Natural killer cell (primary cell): ENCODE data around the gene PLA2G2F. TPM values are rescaled to one million over a fixed set of nuclear protein-coding genes. Genes with fewer than 3 reads are reported as not detected.

Experiments
- ATAC-seq, 3 donors: fragments of 150-1000 bp in 2 of 3; fragments of 200-7000 bp in 1 of 3; cut with Tn5 transposase; 1 replicate in 1 of 3; 2 replicates in 2 of 3; pipeline ENCODE4 v1.10.0; 2021; ENCODE audit warnings: mild to moderate bottlenecking in 2 of 3, moderate library complexity in 2 of 3
- DNase-seq, 2 donors: peaks; one replicate each; pipeline versions ENCODE4 v3.0.0 to v3.0.0-alpha.2; 2013 to 2021; ENCODE audit warnings: mixed read lengths in 1 of 2
- H3K27ac ChIP-seq: one replicate; pipeline ENCODE4 v1.5.1; 2013; ENCODE audit warnings: mild to moderate bottlenecking, low read length
- H3K27me3 ChIP-seq: one replicate; pipeline ENCODE4 v1.6.1; 2013; ENCODE audit warnings: low read length; ENCODE audit not compliant: control insufficient read depth, insufficient read depth
- H3K36me3 ChIP-seq: one replicate; pipeline ENCODE4 v1.6.1; 2013; ENCODE audit warnings: low read length; ENCODE audit not compliant: control insufficient read depth, insufficient read depth
- H3K4me1 ChIP-seq: one replicate; pipeline ENCODE4 v1.6.1; 2013; ENCODE audit warnings: low read length; ENCODE audit not compliant: control insufficient read depth, insufficient read depth
- H3K4me3 ChIP-seq: one replicate; pipeline ENCODE4 v1.5.1; 2013; ENCODE audit warnings: low read length
- H3K9me3 ChIP-seq: one replicate; pipeline ENCODE4 v1.6.1; 2013; ENCODE audit warnings: low read length; ENCODE audit not compliant: control insufficient read depth, insufficient read depth
- H3K27ac Mint-ChIP-seq, 2 donors: one replicate each; pipeline ENCODE4 v1.8.0; 2022; ENCODE audit warnings: mild to moderate bottlenecking in 2 of 2, mixed read lengths in 2 of 2, moderate library complexity in 1 of 2
- H3K27me3 Mint-ChIP-seq, 2 donors: one replicate each; pipeline ENCODE4 v1.8.0; 2022; ENCODE audit warnings: low read depth in 2 of 2, mixed read lengths in 2 of 2
- H3K36me3 Mint-ChIP-seq: one replicate; pipeline ENCODE4 v1.8.0; 2022; ENCODE audit warnings: mixed read lengths
- H3K4me1 Mint-ChIP-seq, 2 donors: one replicate each; pipeline ENCODE4 v1.8.0; 2022; ENCODE audit warnings: mixed read lengths in 2 of 2
- H3K4me3 Mint-ChIP-seq: one replicate; pipeline ENCODE4 v1.8.0; 2022; ENCODE audit warnings: mild to moderate bottlenecking, moderate library complexity, mixed read lengths
- H3K9me3 Mint-ChIP-seq, 2 donors: one replicate each; pipeline ENCODE4 v1.8.0; 2022; ENCODE audit warnings: mixed read lengths in 2 of 2
- WGBS: methylation state at CpG from one replicate; pipeline ENCODE4 v1.1.7; 2013; ENCODE audit warnings: missing lambda C conversion rate; ENCODE audit not compliant: insufficient coverage; 5-methylcytosine and 5-hydroxymethylcytosine counted together
- intact Hi-C: fragments of 100-400 bp; cut with micrococcal nuclease; formaldehyde crosslinking; loops from one replicate; pipeline ENCODE4 v1.14.2; 2022
- total RNA-seq, 4 donors: library from RNA; stranded (reverse); fragments of 120-200 nt in 1 of 4; gene quantifications; one replicate each; pipeline versions ENCODE4 v1.2.3 to v1.2.4, GENCODE V29; 2013 to 2022
- TF ChIP-seq, protein P1 (sequence below): fragments of 200-600 bp; IDR thresholded peaks from one replicate; pipeline ENCODE4 v1.8.0; 2022; ENCODE audit warnings: antibody characterized with exemption

PLA2G2F gene
- total RNA-seq, 3 donors from 2014 or later (not counting 1 experiment from before 2014, with no cell fraction given), result not detected

DNA sequence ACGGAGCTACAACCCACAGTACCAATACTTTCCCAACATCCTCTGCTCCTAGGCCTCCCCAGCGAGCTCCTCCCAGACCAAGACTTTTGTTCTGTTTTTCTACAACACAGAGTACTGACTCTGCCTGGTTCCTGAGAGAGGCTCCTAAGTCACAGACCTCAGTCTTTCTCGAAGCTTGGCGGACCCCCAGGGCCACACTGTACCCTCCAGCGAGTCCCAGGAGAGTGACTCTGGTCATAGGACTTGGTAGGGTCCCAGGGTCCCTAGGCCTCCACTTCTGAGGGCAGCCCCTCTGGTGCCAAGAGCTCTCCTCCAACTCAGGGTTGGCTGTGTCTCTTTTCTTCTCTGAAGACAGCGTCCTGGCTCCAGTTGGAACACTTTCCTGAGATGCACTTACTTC, 48.5 kb upstream of the PLA2G2F start:
- H3K27me3 Mint-ChIP-seq, result peaks cover 27 to 33% of the 10 kb centered on the region in 2 donors
- H3K4me3 Mint-ChIP-seq, result no peak overlapping the region
- TF ChIP-seq, protein P1, sequence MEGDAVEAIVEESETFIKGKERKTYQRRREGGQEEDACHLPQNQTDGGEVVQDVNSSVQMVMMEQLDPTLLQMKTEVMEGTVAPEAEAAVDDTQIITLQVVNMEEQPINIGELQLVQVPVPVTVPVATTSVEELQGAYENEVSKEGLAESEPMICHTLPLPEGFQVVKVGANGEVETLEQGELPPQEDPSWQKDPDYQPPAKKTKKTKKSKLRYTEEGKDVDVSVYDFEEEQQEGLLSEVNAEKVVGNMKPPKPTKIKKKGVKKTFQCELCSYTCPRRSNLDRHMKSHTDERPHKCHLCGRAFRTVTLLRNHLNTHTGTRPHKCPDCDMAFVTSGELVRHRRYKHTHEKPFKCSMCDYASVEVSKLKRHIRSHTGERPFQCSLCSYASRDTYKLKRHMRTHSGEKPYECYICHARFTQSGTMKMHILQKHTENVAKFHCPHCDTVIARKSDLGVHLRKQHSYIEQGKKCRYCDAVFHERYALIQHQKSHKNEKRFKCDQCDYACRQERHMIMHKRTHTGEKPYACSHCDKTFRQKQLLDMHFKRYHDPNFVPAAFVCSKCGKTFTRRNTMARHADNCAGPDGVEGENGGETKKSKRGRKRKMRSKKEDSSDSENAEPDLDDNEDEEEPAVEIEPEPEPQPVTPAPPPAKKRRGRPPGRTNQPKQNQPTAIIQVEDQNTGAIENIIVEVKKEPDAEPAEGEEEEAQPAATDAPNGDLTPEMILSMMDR, result no peak
- Histone ChIP-seq H3K27ac (no peak overlapping the region), H3K9me3 (no peaks in the 10 kb centered on the region), H3K36me3 (no peaks in the 10 kb centered on the region), H3K4me1 (no peaks in the 10 kb centered on the region), H3K4me3 (no peak overlapping the region), H3K27me3 (no peaks in the 10 kb centered on the region)
- 85% methylated on average over 6 of the region's 6 CpGs for WGBS
- no peaks in the 10 kb centered on the region for H3K4me1 Mint-ChIP-seq
- DNase-seq, result no peak
- no peaks in the 10 kb centered on the region for H3K9me3 Mint-ChIP-seq
- intact Hi-C loops, result no loop called here
- H3K27ac Mint-ChIP-seq, result no peak overlapping the region
- no peaks in the 10 kb centered on the region for H3K36me3 Mint-ChIP-seq
- ATAC-seq, result no peak

DNA sequence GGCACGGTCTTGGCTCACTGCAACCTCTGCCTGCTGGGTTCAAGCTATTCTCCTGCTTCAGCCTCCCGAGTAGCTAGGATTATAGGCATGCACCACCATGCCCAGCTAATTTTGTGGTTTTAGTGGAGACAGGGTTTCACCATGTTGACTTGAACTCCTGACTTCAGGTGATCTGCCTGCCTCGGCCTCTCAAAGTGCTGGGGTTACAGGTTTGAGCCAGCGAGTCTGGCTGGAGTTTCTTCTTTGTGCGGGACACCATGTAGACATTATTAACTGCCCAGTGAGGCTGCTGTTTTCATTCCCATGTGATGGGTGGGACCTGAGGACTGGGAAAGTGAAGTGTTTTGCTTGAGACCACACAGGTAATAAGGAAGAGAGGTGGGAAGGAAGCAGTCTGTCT, 45.8 kb upstream of the PLA2G2F start:
- no peaks in the 10 kb centered on the region for H3K9me3 ChIP-seq
- intact Hi-C loops, result no loop called here
- Mint-ChIP-seq H3K27ac (no peak overlapping the region), H3K36me3 (no peaks in the 10 kb centered on the region), H3K27me3 (peaks cover 22 to 33% of the 10 kb centered on the region in 2 donors), H3K9me3 (no peaks in the 10 kb centered on the region), H3K4me1 (no peaks in the 10 kb centered on the region), H3K4me3 (no peak overlapping the region)
- no peak for DNase-seq
- TF ChIP-seq, protein P1, result no peak
- H3K27me3 ChIP-seq, result no peaks in the 10 kb centered on the region
- no peak for ATAC-seq
- H3K4me1 ChIP-seq, result no peaks in the 10 kb centered on the region
- H3K4me3 ChIP-seq, result no peak overlapping the region
- H3K36me3 ChIP-seq, result no peaks in the 10 kb centered on the region
- H3K27ac ChIP-seq, result no peak overlapping the region
- WGBS, result 87% methylated on average over 5 of the region's 5 CpGs

DNA sequence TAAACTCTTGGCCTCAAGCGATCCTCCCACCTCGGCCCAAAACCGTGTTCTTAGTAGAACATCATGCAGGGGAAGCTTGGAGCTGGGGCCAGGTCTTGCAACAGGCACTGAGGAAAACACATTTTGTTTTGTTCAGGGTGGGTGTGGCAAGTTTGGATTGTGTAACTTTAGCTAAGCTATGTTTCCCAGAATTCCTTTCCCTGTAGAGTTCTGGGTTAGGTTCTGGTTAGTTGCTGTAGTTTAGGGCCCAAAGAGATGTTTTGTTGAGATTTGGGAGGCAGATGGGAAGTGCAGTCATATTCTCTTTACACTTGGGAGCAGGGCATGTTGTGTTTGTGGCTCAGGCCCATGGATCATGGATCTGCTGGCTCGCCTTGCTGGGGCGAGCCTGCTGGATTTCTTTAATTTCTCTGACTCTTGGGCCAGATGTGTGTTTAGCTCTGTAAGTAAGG, 45.2 kb upstream of the PLA2G2F start:
- Histone ChIP-seq H3K4me1 (no peaks in the 10 kb centered on the region), H3K4me3 (no peak overlapping the region), H3K27ac (no peak overlapping the region), H3K36me3 (no peaks in the 10 kb centered on the region), H3K27me3 (no peaks in the 10 kb centered on the region), H3K9me3 (no peaks in the 10 kb centered on the region)
- Mint-ChIP-seq H3K4me3 (no peak overlapping the region), H3K27ac (no peak overlapping the region), H3K4me1 (no peaks in the 10 kb centered on the region), H3K36me3 (no peaks in the 10 kb centered on the region), H3K27me3 (peaks cover 22 to 33% of the 10 kb centered on the region in 2 donors), H3K9me3 (no peaks in the 10 kb centered on the region)
- WGBS, result 92% methylated on average over 5 of the region's 5 CpGs
- DNase-seq (no peak), ATAC-seq (no peak)
- intact Hi-C loops, result no loop called here
- TF ChIP-seq, protein P1, result no peak
